HEK293 (cell line): Measurements from ENCODE around the gene FAM151B.

Experiments used
- CTCF ChIA-PET: fragments of 350-600 bp; formaldehyde crosslinking; extraction: SDS; loops from one replicate; lab custom pipeline; 2021; ENCODE audit warnings: antibody characterized with exemption; lab: Yijun Ruan, JAX
- POLR2A ChIA-PET: fragments of 300-600 bp; formaldehyde crosslinking; extraction: SDS; loops from one replicate; lab custom pipeline; 2020; ENCODE audit warnings: antibody characterized with exemption, inconsistent platforms; lab: Yijun Ruan, JAX
- H3K27ac ChIP-seq: fragments of 200-500 bp; sonication (Bioruptor generic); 2 replicates; pipeline ENCODE4 v1.5.1; 2014; ENCODE audit warnings: low read depth, low read length, control low read depth, inconsistent platforms; ENCODE audit errors: extremely low read depth
- H3K36me3 ChIP-seq, 2 experiments: fragments of 200-500 bp in 1 of 2; sonication (Bioruptor generic) in 1 of 2; 1 replicate in 1 of 2; 2 replicates in 1 of 2; pipeline ENCODE4 v1.5.1; 2014 to 2017; ENCODE audit warnings: inconsistent platforms in 2 of 2, low read length in 2 of 2; ENCODE audit not compliant: control insufficient read depth in 2 of 2, insufficient read depth in 1 of 2
- H3K4me1 ChIP-seq: fragments of 200-500 bp; sonication (Bioruptor generic); 2 replicates; pipeline ENCODE4 v1.5.1; 2014; ENCODE audit warnings: mild to moderate bottlenecking, low read length, inconsistent platforms; ENCODE audit not compliant: control insufficient read depth, insufficient read depth
- H3K4me3 ChIP-seq: 2 replicates; pipeline ENCODE4 v1.5.1; 2011; ENCODE audit warnings: low read depth, mild to moderate bottlenecking, control low read depth, low read length, moderate library complexity
- H3K9me3 ChIP-seq: fragments of 200-500 bp; sonication (Bioruptor generic); 2 replicates; pipeline ENCODE4 v1.5.1; 2014; ENCODE audit warnings: low read depth, low read length, inconsistent platforms; ENCODE audit not compliant: control insufficient read depth, insufficient read depth
- BCL11A ChIP-seq: fragments of 450-650 bp; formaldehyde crosslinking; IDR thresholded peaks from 2 replicates; pipeline ENCODE4 v1.5.1; 2016; ENCODE audit warnings: low read depth, missing biosample characterization, missing genetic modification characterization
- GLI4 ChIP-seq: fragments of 450-650 bp; formaldehyde crosslinking; IDR thresholded peaks from 2 replicates; pipeline ENCODE4 v1.5.1; 2016; ENCODE audit warnings: missing biosample characterization, missing genetic modification characterization
- KLF8 ChIP-seq: fragments of 450-650 bp; formaldehyde crosslinking; IDR thresholded peaks from 2 replicates; pipeline ENCODE4 v1.5.1; 2016; ENCODE audit warnings: missing biosample characterization, missing genetic modification characterization
- SETDB1 ChIP-seq: IDR thresholded peaks from one replicate; pipeline ENCODE4 v1.6.1; 2017; ENCODE audit warnings: mild to moderate bottlenecking, low read length, moderate library complexity, mixed read lengths; ENCODE audit not compliant: insufficient read length
- ZFP69B ChIP-seq: fragments of 450-650 bp; formaldehyde crosslinking; IDR thresholded peaks from 2 replicates; pipeline ENCODE4 v1.5.1; 2016; ENCODE audit warnings: missing biosample characterization, missing genetic modification characterization
- ZNF16 ChIP-seq: fragments of 450-650 bp; formaldehyde crosslinking; IDR thresholded peaks from 2 replicates; pipeline ENCODE4 v1.5.1; 2016; ENCODE audit warnings: low read depth, missing biosample characterization, missing genetic modification characterization
- ZNF214 ChIP-seq: fragments of 450-650 bp; formaldehyde crosslinking; IDR thresholded peaks from 2 replicates; pipeline ENCODE4 v1.5.1; 2017; ENCODE audit warnings: missing biosample characterization, mild to moderate bottlenecking, missing genetic modification characterization, borderline replicate concordance
- ZNF324 ChIP-seq: fragments of 450-650 bp; formaldehyde crosslinking; IDR thresholded peaks from 2 replicates; pipeline ENCODE4 v1.5.1; 2016; ENCODE audit warnings: missing biosample characterization, missing genetic modification characterization
- ZNF37A ChIP-seq: fragments of 450-650 bp; IDR thresholded peaks from 2 replicates; pipeline ENCODE4 v1.5.1; 2018; ENCODE audit warnings: missing biosample characterization, missing genetic modification characterization
- ZNF555 ChIP-seq: fragments of 450-650 bp; formaldehyde crosslinking; conservative IDR thresholded peaks from 2 replicates; pipeline ENCODE4 v1.5.1; 2017; ENCODE audit warnings: missing biosample characterization, mild to moderate bottlenecking, missing genetic modification characterization, inconsistent platforms
- ZNF610 ChIP-seq: fragments of 450-650 bp; formaldehyde crosslinking; IDR thresholded peaks from 2 replicates; pipeline ENCODE4 v1.5.1; 2016; ENCODE audit warnings: missing biosample characterization, missing genetic modification characterization, borderline replicate concordance
- TF ChIP-seq, protein P1 (sequence below): fragments of 450-650 bp; formaldehyde crosslinking; IDR thresholded peaks from 2 replicates; pipeline ENCODE4 v1.5.1; 2016; ENCODE audit warnings: missing biosample characterization, missing genetic modification characterization
- TF ChIP-seq, protein P2 (sequence below): sonication (generic); formaldehyde crosslinking; IDR thresholded peaks from 2 replicates; pipeline ENCODE4 v1.8.1; 2022; ENCODE audit warnings: mild to moderate bottlenecking, moderate library complexity, missing genetic modification reagents
- TF ChIP-seq, protein P3 (sequence below): fragments of 450-650 bp; formaldehyde crosslinking; IDR thresholded peaks from 2 replicates; pipeline ENCODE4 v1.5.1; 2016; ENCODE audit warnings: missing biosample characterization, missing genetic modification characterization

Gene FAM151B

DNA sequence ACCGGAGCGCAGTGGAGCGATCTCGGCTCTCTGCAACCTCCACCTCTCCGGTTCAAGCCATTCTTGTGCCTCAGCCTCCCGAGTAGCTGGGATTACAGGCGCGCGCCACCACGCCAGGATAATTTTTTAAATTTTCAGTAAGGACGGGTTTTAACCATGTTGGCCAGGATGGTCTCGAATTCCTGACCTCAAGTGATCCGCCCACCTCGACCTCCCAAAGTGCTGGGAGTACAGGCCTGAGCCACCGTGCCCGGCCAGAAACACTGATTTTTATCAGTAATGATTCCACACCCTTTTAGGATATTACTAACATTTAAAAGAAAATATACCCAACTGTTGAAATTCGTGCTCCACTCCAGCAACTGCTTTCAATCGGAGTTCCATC lies 464 bp upstream of the FAM151B start:
- Histone ChIP-seq H3K9me3 (no peaks in the 10 kb centered on the region), H3K4me3 (peak overlapping the region; percentile 46), H3K36me3 (peaks cover 12 to 24% of the 10 kb centered on the region in 2 experiments; a peak in 2 of 3 replicates), H3K4me1 (peaks cover 4% of the 10 kb centered on the region; the same call in 1 of the 2 replicates), H3K27ac (peak overlapping the region; percentile 89)
- ChIA-PET POLR2A (interaction anchor here (1.4 to 1.7 kb wide), 2 partner anchors 9 to 167 kb away, joined by 3 to 8 read pairs; partner anchors contain the start of genes DHFR and MSH3), CTCF (interaction anchor here (0.5 to 1.3 kb wide), 4 partner anchors 179 to 236 kb away, joined by 3 read pairs; no protein-coding TSS in a partner anchor)
- TF ChIP-seq ZFP69B (tag by site-specific recombination) (0 out of 2 replicates have a peak, but pooled peaks have one; percentile 17), ZNF214 (tag by site-specific recombination) (no peak), ZNF610 (tag by site-specific recombination) (peak; percentile 61; the same call in 1 of the 2 replicates), BCL11A (no peak), ZNF324 (0 out of 2 replicates have a peak, but pooled peaks have one; percentile 49), KLF8 (tag by site-specific recombination) (no peak), SETDB1 (peak; percentile 6), GLI4 (no peak)
- TF ChIP-seq, protein P1, sequence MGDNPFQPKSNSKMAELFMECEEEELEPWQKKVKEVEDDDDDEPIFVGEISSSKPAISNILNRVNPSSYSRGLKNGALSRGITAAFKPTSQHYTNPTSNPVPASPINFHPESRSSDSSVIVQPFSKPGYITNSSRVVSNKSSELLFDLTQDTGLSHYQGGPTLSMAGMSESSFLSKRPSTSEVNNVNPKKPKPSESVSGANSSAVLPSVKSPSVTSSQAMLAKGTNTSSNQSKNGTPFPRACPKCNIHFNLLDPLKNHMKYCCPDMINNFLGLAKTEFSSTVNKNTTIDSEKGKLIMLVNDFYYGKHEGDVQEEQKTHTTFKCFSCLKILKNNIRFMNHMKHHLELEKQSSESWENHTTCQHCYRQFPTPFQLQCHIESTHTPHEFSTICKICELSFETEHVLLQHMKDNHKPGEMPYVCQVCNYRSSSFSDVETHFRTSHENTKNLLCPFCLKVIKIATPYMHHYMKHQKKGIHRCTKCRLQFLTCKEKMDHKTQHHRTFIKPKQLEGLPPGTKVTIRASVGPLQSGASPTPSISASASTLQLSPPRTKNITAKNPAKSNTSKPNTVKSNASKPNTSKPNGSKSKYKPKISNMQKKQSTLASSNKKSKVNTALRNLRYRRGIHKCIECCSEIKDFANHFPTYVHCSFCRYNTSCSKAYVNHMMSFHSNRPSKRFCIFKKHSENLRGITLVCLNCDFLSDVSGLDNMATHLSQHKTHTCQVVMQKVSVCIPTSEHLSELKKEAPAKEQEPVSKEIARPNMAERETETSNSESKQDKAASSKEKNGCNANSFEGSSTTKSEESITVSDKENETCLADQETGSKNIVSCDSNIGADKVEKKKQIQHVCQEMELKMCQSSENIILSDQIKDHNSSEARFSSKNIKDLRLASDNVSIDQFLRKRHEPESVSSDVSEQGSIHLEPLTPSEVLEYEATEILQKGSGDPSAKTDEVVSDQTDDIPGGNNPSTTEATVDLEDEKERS (tag by site-specific recombination) = 0 out of 2 replicates have a peak, but pooled peaks have one; percentile 33
- TF ChIP-seq, protein P2, sequence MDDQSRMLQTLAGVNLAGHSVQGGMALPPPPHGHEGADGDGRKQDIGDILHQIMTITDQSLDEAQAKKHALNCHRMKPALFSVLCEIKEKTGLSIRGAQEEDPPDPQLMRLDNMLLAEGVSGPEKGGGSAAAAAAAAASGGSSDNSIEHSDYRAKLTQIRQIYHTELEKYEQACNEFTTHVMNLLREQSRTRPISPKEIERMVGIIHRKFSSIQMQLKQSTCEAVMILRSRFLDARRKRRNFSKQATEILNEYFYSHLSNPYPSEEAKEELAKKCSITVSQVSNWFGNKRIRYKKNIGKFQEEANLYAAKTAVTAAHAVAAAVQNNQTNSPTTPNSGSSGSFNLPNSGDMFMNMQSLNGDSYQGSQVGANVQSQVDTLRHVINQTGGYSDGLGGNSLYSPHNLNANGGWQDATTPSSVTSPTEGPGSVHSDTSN = no peak
- TF ChIP-seq, all 188 proteins: peak for 5

DNA sequence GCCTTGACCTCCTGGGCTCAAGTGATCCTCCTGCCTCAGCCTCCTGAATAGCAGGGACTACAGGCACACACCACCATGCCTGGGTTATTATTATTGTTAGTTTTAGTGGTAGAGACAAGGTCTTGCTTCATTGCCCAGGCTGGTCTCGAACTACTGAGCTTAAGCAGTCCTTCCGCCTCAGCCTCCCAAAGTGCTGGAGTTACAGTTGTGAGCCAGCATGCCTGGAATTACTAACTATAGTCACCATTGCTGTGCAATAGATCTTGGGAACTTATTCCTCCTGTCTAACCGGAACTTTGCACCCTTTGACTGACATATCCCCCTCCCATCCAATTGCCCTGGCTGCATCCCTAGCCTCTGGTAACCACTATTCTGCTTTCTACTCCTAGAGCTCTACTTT lies 3.4 kb downstream of the FAM151B start:
- H3K4me3 ChIP-seq = no peak overlapping the region
- H3K4me1 ChIP-seq = peaks cover 4% of the 10 kb centered on the region; the same call in 1 of the 2 replicates
- H3K9me3 ChIP-seq = no peaks in the 10 kb centered on the region
- TF ChIP-seq ZNF16 (tag by site-specific recombination) (no peak), ZNF214 (tag by site-specific recombination) (no peak)
- CTCF ChIA-PET = no interaction called here
- H3K36me3 ChIP-seq = no peaks in the 10 kb centered on the region
- POLR2A ChIA-PET = no interaction called here
- no peak overlapping the region for H3K27ac ChIP-seq

DNA sequence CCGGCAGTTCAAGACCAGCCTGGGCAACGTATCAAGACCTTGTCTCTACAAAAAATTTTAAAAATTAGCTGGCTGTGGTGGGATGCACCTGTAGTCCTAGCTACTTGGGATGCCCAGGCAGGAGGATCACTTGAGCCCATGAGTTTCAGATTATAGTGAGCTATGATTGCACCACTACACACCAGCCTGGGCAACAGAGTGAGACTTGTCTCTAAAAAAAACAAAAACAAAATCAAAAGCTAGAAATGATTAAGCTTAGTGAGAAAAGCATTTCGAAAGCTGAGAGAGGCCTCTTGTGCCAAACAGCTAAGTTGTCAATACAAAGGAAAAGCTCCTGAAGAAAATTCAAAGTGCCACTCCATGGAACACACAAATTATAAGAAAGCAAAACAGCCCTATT lies 4.8 kb downstream of the FAM151B start:
- CTCF ChIA-PET = no interaction called here
- H3K36me3 ChIP-seq = no peaks in the 10 kb centered on the region
- H3K4me1 ChIP-seq = peaks cover 4% of the 10 kb centered on the region; the same call in 1 of the 2 replicates
- H3K9me3 ChIP-seq = no peaks in the 10 kb centered on the region
- TF ChIP-seq, protein P3, sequence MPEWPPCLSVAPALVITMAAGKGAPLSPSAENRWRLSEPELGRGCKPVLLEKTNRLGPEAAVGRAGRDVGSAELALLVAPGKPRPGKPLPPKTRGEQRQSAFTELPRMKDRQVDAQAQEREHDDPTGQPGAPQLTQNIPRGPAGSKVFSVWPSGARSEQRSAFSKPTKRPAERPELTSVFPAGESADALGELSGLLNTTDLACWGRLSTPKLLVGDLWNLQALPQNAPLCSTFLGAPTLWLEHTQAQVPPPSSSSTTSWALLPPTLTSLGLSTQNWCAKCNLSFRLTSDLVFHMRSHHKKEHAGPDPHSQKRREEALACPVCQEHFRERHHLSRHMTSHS (tag by site-specific recombination) = no peak
- TF ChIP-seq ZNF37A (tag by site-specific recombination) (no peak), ZNF555 (tag by site-specific recombination) (no peak)
- TF ChIP-seq, all 188 proteins: peak for 0
- no peak overlapping the region for H3K27ac ChIP-seq
- POLR2A ChIA-PET = interaction anchor here (0.7 kb wide), 1 partner anchor 584 kb away, joined by 3 read pairs; no protein-coding TSS in a partner anchor
- no peak overlapping the region for H3K4me3 ChIP-seq
